Gastroesophageal sphincter (tissue), 4 donors: ENCODE data around the gene TAGLN3. TPM values are rescaled to one million over a fixed set of nuclear protein-coding genes. Genes with fewer than 3 reads are reported as not detected.

Experiments used
- ATAC-seq: fragments of 150-250 bp; one replicate; pipeline ENCODE4 v1.9.1; 2016; ENCODE audit warnings: mild to moderate bottlenecking, moderate library complexity
- H3K27ac ChIP-seq, 4 donors: fragments of 200-600 bp; sonication (generic) in 3 of 4; 1 replicate in 3 of 4; 2 replicates in 1 of 4; pipeline ENCODE4 v1.5.1; 2016 to 2019
- H3K27me3 ChIP-seq: fragments of 200-600 bp; sonication (generic); one replicate; pipeline ENCODE4 v1.5.1; 2019
- H3K36me3 ChIP-seq, 2 donors: fragments of 200-600 bp; sonication (generic); one replicate each; pipeline ENCODE4 v1.5.1; 2019; ENCODE audit warnings: control low read depth in 1 of 2
- H3K4me1 ChIP-seq, 3 donors: fragments of 200-600 bp; sonication (generic); 1 replicate in 2 of 3; 2 replicates in 1 of 3; pipeline ENCODE4 v1.5.1; 2016 to 2019; ENCODE audit warnings: control low read depth in 2 of 3
- H3K4me3 ChIP-seq, 2 donors: fragments of 200-600 bp; sonication (generic); one replicate each; pipeline ENCODE4 v1.5.1; 2019; ENCODE audit warnings: mild to moderate bottlenecking in 1 of 2, moderate library complexity in 1 of 2
- H3K9me3 ChIP-seq, 3 donors: fragments of 200-600 bp; sonication (generic); one replicate each; pipeline ENCODE4 v1.5.1; 2017 to 2019; ENCODE audit warnings: control low read depth in 2 of 3
- EP300 ChIP-seq: sonication (generic); formaldehyde crosslinking; IDR thresholded peaks from one replicate; pipeline ENCODE4 v1.6.1; 2017; ENCODE audit warnings: antibody characterized with exemption, mild to moderate bottlenecking
- POLR2A ChIP-seq, 2 donors: fragments of 450-650 bp; IDR thresholded peaks; one replicate each; pipeline ENCODE4 v1.6.1; 2017; ENCODE audit warnings: antibody characterized with exemption in 2 of 2, mild to moderate bottlenecking in 2 of 2, moderate library complexity in 1 of 2
- POLR2AphosphoS5 ChIP-seq: sonication (generic); formaldehyde crosslinking; IDR thresholded peaks from one replicate; pipeline ENCODE4 v1.6.1; 2017; ENCODE audit warnings: antibody characterized with exemption
- WGBS, 2 donors: methylation state at CpG; one replicate each; pipeline ENCODE4 v1.1.5; 2018; ENCODE audit warnings: low coverage in 1 of 2; 5-methylcytosine and 5-hydroxymethylcytosine counted together
- total RNA-seq, 4 donors: library from RNA; depleted of rRNA; stranded (reverse); fragments of >200 nt; gene quantifications; one replicate each; pipeline ENCODE4 v1.1.0, GENCODE V29; 2016
- TF ChIP-seq, protein P1 (sequence below), 4 experiments: fragments of 200-600 bp in 2 of 4; fragments of 450-650 bp in 2 of 4; sonication (generic) in 1 of 4; IDR thresholded peaks; one replicate each; pipeline ENCODE4 v1.5.1; 2017 to 2019; ENCODE audit warnings: antibody characterized with exemption in 4 of 4, mild to moderate bottlenecking in 2 of 4, moderate library complexity in 2 of 4

TAGLN3 gene
- total RNA-seq, 4 donors from 2014 or later: 1.1 to 2.7 (median 1.5) TPM; not detected in 1

DNA sequence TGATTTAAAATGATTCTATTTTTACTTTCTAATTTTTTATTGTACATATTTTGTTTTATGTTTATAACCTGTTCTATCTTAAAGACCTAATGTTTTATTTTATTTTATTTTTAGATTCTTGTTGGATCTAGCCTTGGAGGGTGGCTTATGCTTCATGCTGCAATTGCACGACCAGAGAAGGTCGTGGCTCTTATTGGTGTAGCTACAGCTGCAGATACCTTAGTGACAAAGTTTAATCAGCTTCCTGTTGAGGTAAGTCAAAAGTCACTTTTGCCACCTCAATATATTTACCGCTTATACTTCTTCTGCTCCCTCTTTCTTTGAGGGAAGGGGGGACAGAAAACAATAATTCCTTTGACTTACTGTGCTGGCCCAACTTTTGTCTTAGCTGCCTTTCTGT is 11.9 kb upstream of the TAGLN3 start:
- H3K4me1 ChIP-seq: peaks cover 0 to 16% (median 0%) of the 10 kb centered on the region in 3 donors
- WGBS, 2 donors: 68 to 90% methylated on average over 1 to 3 of the region's 3 CpGs
- H3K27me3 ChIP-seq: no peaks in the 10 kb centered on the region
- H3K9me3 ChIP-seq: no peaks in the 10 kb centered on the region
- H3K27ac ChIP-seq: no peak overlapping the region
- peaks cover 0 to 40% of the 10 kb centered on the region in 2 donors for H3K36me3 ChIP-seq
- no peak overlapping the region for H3K4me3 ChIP-seq
- TF ChIP-seq POLR2AphosphoS5: no peak
- no peak for TF ChIP-seq POLR2A (IDR thresholded peaks at IDR 0.05)
- TF ChIP-seq, protein P1, sequence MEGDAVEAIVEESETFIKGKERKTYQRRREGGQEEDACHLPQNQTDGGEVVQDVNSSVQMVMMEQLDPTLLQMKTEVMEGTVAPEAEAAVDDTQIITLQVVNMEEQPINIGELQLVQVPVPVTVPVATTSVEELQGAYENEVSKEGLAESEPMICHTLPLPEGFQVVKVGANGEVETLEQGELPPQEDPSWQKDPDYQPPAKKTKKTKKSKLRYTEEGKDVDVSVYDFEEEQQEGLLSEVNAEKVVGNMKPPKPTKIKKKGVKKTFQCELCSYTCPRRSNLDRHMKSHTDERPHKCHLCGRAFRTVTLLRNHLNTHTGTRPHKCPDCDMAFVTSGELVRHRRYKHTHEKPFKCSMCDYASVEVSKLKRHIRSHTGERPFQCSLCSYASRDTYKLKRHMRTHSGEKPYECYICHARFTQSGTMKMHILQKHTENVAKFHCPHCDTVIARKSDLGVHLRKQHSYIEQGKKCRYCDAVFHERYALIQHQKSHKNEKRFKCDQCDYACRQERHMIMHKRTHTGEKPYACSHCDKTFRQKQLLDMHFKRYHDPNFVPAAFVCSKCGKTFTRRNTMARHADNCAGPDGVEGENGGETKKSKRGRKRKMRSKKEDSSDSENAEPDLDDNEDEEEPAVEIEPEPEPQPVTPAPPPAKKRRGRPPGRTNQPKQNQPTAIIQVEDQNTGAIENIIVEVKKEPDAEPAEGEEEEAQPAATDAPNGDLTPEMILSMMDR (IDR thresholded peaks at IDR 0.05): no peak
- no peak for TF ChIP-seq EP300
- no peak for ATAC-seq

DNA sequence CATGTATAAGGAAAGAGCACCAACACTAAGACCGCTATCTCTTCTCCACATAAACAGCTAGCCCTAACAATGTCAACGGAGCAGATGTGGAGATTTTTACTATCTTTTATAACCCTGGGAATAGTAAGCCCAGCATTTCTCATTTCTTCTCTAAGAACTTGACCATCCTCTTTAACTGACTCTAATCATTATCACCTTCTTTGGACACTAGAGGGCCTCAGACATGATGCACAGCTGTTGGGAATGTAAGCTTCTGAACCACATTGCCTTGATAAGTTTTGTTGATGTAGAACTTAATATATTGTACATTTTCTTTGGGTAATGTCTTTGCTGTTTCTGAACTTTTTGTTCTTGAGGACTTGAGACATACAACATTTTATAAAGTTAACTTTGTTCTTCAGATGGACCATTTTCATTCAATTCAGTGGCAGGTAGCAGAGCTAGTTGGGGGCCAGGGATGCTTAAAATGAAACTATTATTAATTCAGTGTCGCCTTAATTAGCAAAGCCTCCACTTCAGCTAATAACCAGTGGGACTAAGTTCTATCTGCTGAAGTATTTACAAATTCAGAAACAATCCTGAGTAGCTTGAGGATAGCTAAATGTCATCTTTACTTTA is 9.6 kb upstream of the TAGLN3 start:
- Histone ChIP-seq H3K4me1 (peaks cover 0 to 8% (median 0%) of the 10 kb centered on the region in 3 donors), H3K4me3 (no peak overlapping the region), H3K27ac (no peak overlapping the region), H3K36me3 (peaks cover 0 to 62% of the 10 kb centered on the region in 2 donors), H3K27me3 (no peaks in the 10 kb centered on the region), H3K9me3 (no peaks in the 10 kb centered on the region)
- WGBS, 2 donors: 47% methylated on average over 3 of the region's 3 CpGs
- TF ChIP-seq, protein P1 (IDR thresholded peaks at IDR 0.05): peak; percentile 47 to 62 (median 56)
- TF ChIP-seq EP300 (no peak), POLR2A (IDR thresholded peaks at IDR 0.05) (no peak)
- no peak for ATAC-seq

DNA sequence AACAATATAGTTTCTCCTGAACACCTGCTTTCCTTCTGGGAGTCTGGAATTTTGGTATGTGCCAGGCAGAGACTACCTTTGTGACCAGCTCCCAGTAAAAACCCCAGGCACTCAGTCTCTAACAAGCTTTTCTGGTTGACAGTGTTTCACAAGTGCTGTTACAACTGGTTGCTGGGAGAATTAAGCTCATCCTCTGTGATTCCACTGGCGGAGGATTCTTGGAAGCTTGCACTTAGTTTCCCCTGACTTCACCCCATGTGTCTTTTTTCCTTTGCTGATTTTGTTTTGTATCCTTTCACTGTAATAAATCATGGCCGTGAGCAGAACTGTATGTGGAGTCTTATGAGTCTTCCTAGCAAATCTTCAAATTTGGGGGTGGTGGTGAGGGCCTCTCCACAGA is 5.7 kb upstream of the TAGLN3 start:
- H3K27ac ChIP-seq: no peak overlapping the region
- H3K36me3 ChIP-seq: peaks cover 0 to 43% of the 10 kb centered on the region in 2 donors
- H3K9me3 ChIP-seq: no peaks in the 10 kb centered on the region
- H3K4me3 ChIP-seq: no peak overlapping the region
- H3K27me3 ChIP-seq: peaks cover under 1% of the 10 kb centered on the region
- ATAC-seq: no peak
- TF ChIP-seq, protein P1 (IDR thresholded peaks at IDR 0.05): no peak
- TF ChIP-seq EP300: no peak
- no peak for TF ChIP-seq POLR2AphosphoS5
- no peak for TF ChIP-seq POLR2A (IDR thresholded peaks at IDR 0.05)
- 57 to 93% methylated on average over 1 to 2 of the region's 2 CpGs for WGBS, 2 donors
- H3K4me1 ChIP-seq: peaks cover 0 to 8% (median 0%) of the 10 kb centered on the region in 3 donors

- Histone ChIP-seq H3K4me3 (peak overlapping the region in 1 of 2 donors; percentile 39), H3K9me3 (no peaks in the 10 kb centered on the region), H3K27me3 (peaks cover 10% of the 10 kb centered on the region), H3K27ac (no peak overlapping the region), H3K4me1 (peaks cover 0 to 16% (median 6%) of the 10 kb centered on the region in 3 donors), H3K36me3 (no peaks in the 10 kb centered on the region)
- WGBS, 2 donors: 43 to 76% methylated on average over 3 to 13 of the region's 19 CpGs
- TF ChIP-seq POLR2A (IDR thresholded peaks at IDR 0.05): no peak
- TF ChIP-seq, protein P1 (IDR thresholded peaks at IDR 0.05): no peak
- no peak for TF ChIP-seq EP300
- TF ChIP-seq POLR2AphosphoS5: no peak
- ATAC-seq: no peak
These were observed 982 bp downstream of the TAGLN3 start for GRCh38 chr3:111999484-112000324.
